C4-2B (cell line): ENCODE measurements around the gene ATXN7L2.

Experiments
- ZFX ChIP-seq: fragments of 450-650 bp; IDR thresholded peaks from 2 replicates; pipeline ENCODE4 v1.6.1; 2017
- TF ChIP-seq, protein P1 (sequence below): fragments of 450-650 bp; conservative IDR thresholded peaks from 2 replicates; pipeline ENCODE4 v1.5.1; 2017; ENCODE audit warnings: mild to moderate bottlenecking

- TF ChIP-seq, protein P1, sequence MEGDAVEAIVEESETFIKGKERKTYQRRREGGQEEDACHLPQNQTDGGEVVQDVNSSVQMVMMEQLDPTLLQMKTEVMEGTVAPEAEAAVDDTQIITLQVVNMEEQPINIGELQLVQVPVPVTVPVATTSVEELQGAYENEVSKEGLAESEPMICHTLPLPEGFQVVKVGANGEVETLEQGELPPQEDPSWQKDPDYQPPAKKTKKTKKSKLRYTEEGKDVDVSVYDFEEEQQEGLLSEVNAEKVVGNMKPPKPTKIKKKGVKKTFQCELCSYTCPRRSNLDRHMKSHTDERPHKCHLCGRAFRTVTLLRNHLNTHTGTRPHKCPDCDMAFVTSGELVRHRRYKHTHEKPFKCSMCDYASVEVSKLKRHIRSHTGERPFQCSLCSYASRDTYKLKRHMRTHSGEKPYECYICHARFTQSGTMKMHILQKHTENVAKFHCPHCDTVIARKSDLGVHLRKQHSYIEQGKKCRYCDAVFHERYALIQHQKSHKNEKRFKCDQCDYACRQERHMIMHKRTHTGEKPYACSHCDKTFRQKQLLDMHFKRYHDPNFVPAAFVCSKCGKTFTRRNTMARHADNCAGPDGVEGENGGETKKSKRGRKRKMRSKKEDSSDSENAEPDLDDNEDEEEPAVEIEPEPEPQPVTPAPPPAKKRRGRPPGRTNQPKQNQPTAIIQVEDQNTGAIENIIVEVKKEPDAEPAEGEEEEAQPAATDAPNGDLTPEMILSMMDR, result no peak
- no peak for TF ChIP-seq ZFX
Measured at GRCh38 chr1:109482242-109482641, 1.5 kb upstream of the ATXN7L2 start.
